ENCODE data around the gene PRCD.

The PRCD gene

GRCh38 chr17:76542566-76542971 lies 2.7 kb downstream of the PRCD start:
- no peak for DNase-seq

GRCh38 chr17:76542984-76543383 lies 3.1 kb downstream of the PRCD start:
- DNase-seq: no peak

GRCh38 chr17:76543482-76543825 lies 3.6 kb downstream of the PRCD start:
- DNase-seq: no peak

GRCh38 chr17:76543826-76544545 lies 4.1 kb downstream of the PRCD start:
- peak; percentile 83 for DNase-seq

- peak; percentile 84 for DNase-seq
Observed at GRCh38 chr17:76544546-76545365, 4.9 kb downstream of the PRCD start.

GRCh38 chr17:76545918-76546555 lies 6.2 kb downstream of the PRCD start:
- DNase-seq: no peak

GRCh38 chr17:76546556-76547182 lies 6.8 kb downstream of the PRCD start:
- no peak for DNase-seq

GRCh38 chr17:76547183-76547641 lies 7.4 kb downstream of the PRCD start:
- DNase-seq: peak; percentile 87

GRCh38 chr17:76547642-76548202 lies 7.9 kb downstream of the PRCD start:
- DNase-seq: no peak

GRCh38 chr17:76548378-76549214 lies 8.8 kb downstream of the PRCD start:
- no peak for DNase-seq

GRCh38 chr17:76549215-76549518 lies 9.3 kb downstream of the PRCD start:
- DNase-seq: no peak

GRCh38 chr17:76549539-76549938 lies 9.7 kb downstream of the PRCD start:
- DNase-seq: no peak

GRCh38 chr17:76550712-76551615 lies 11.1 kb downstream of the PRCD start:
- DNase-seq: peak; percentile 52

- no peak for DNase-seq
Observed at GRCh38 chr17:76551685-76552084, 11.8 kb downstream of the PRCD start.

- no peak for DNase-seq
Observed at GRCh38 chr17:76553178-76553908, 13.5 kb downstream of the PRCD start.

GRCh38 chr17:76554131-76554530 lies 14.3 kb downstream of the PRCD start:
- DNase-seq: no peak

GRCh38 chr17:76556765-76557367 lies 17.0 kb downstream of the PRCD start:
- peak; percentile 72 for DNase-seq

GRCh38 chr17:76557368-76558197 lies 17.7 kb downstream of the PRCD start:
- DNase-seq: peak; percentile 98
